Mucosa of descending colon (tissue), 3 donors: ENCODE measurements around the gene CAMK2B. TPM values are rescaled to one million over a fixed set of nuclear protein-coding genes. Genes with fewer than 3 reads are reported as not detected.

ENCODE experiments used
- ATAC-seq: fragments of 200-7000 bp; cut with Tn5 transposase; one replicate; pipeline ENCODE4 v1.9.1; 2020; ENCODE audit warnings: mild to moderate bottlenecking, moderate library complexity
- DNase-seq, 3 donors: peaks; one replicate each; pipeline ENCODE4 v3.0.0-alpha.2; 2020
- H3K36me3 ChIP-seq: fragments of 200-600 bp; one replicate; pipeline ENCODE4 v1.8.0; 2021; ENCODE audit warnings: low read depth, mild to moderate bottlenecking
- H3K4me1 ChIP-seq: fragments of 200-600 bp; one replicate; pipeline ENCODE4 v1.8.0; 2021; ENCODE audit warnings: low read depth, mild to moderate bottlenecking
- H3K4me3 ChIP-seq: fragments of 200-600 bp; one replicate; pipeline ENCODE4 v1.8.0; 2021; ENCODE audit warnings: mild to moderate bottlenecking
- H3K9me3 ChIP-seq: fragments of 200-600 bp; one replicate; pipeline ENCODE4 v1.8.0; 2021; ENCODE audit warnings: mild to moderate bottlenecking
- intact Hi-C, 2 donors: fragments of 100-400 bp; cut with DNase I in 1 of 2; cut with micrococcal nuclease in 1 of 2; formaldehyde crosslinking; loops; one replicate each; pipeline versions ENCODE4 v1.11.0 to v1.11.1; 2022; cut with DNase I, micrococcal nuclease
- total RNA-seq, 3 donors: library from RNA; stranded (reverse); fragmentation: NEBNext Ultra II Directional in 2 of 3; extraction: Animal tissue kit (Norgen Biotek cat#: 25700) in 2 of 3; gene quantifications; one replicate each; pipeline versions ENCODE4 v1.2.1 to v1.2.4, GENCODE V29; 2021 to 2023
- TF ChIP-seq, protein P1 (sequence below): fragments of 200-600 bp; IDR thresholded peaks from one replicate; pipeline ENCODE4 v1.8.0; 2022; ENCODE audit warnings: antibody characterized with exemption, mild to moderate bottlenecking
- donor health status: DM: no; HTN: no; CAD: no; lungs with moderate emphysema.
- donor health status: DM: no; HTN: no; CAD: no.
- donor health status: DM: no; HTN: yes; CAD: no.

Gene CAMK2B
- total RNA-seq, 3 donors from 2014 or later, result 0.35 to 2.2 (median 0.87) TPM

DNA sequence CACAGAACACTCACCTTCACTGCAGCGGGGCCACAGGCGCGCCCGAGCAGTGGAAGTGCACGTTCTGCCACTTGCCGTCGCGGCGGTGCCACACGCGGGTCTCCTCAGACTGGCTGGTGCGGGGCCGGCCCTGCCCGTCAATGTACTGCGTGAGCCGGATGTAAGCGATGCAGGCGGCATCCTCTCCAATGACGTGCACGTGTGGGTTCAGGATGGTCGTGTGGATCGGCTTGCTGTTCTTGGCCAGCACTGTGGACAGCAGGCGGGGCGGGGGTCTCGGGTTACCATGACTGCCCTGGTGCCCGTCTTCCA, 105.4 kb downstream of the CAMK2B start:
- no peaks in the 10 kb centered on the region for H3K9me3 ChIP-seq
- H3K4me1 ChIP-seq, result no peaks in the 10 kb centered on the region
- H3K4me3 ChIP-seq, result no peak overlapping the region
- intact Hi-C loops, result no loop called here
- ATAC-seq, result no peak
- TF ChIP-seq, protein P1, sequence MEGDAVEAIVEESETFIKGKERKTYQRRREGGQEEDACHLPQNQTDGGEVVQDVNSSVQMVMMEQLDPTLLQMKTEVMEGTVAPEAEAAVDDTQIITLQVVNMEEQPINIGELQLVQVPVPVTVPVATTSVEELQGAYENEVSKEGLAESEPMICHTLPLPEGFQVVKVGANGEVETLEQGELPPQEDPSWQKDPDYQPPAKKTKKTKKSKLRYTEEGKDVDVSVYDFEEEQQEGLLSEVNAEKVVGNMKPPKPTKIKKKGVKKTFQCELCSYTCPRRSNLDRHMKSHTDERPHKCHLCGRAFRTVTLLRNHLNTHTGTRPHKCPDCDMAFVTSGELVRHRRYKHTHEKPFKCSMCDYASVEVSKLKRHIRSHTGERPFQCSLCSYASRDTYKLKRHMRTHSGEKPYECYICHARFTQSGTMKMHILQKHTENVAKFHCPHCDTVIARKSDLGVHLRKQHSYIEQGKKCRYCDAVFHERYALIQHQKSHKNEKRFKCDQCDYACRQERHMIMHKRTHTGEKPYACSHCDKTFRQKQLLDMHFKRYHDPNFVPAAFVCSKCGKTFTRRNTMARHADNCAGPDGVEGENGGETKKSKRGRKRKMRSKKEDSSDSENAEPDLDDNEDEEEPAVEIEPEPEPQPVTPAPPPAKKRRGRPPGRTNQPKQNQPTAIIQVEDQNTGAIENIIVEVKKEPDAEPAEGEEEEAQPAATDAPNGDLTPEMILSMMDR, result no peak
- H3K36me3 ChIP-seq, result no peaks in the 10 kb centered on the region
- DNase-seq, result peak in 2 of 3 donors; percentile 1 to 38

DNA sequence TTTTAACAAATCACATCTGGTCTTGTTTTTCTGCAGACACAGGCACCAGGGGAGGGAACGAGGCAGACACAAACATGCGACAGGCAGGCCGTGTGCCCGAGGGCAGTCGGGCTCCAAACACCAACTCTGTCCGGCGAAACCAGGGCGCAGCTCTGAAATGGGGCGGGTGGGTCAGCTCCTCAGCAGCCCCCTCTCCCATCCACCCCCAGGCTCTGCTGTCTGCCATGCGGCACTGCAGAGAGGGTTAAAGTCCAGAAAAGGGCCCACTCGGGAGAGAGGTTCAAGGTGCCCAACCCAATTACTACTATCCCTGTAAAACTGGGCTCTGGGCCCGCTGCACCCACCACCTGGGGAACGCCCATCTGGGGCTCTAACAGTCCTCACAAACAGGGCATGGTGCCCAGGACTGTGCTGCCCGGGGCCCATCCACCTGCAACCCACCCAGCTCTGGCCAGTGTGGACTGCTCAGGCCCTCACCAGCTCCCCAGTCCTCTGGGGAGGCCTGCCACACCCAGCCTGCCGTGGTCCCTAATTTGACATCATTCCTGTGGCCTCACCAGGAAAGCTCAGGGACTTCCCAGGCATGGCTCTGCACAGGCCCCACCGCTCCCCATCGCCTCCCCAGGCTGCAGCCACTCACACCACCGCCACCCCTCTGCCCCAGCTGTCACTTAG, 105.9 kb downstream of the CAMK2B start:
- intact Hi-C loops, result no loop called here
- TF ChIP-seq, protein P1, result no peak
- no peak for ATAC-seq
- no peaks in the 10 kb centered on the region for H3K36me3 ChIP-seq
- peak in 2 of 3 donors; percentile 13 to 21 for DNase-seq
- H3K4me3 ChIP-seq, result no peak overlapping the region
- no peaks in the 10 kb centered on the region for H3K4me1 ChIP-seq
- no peaks in the 10 kb centered on the region for H3K9me3 ChIP-seq

DNA sequence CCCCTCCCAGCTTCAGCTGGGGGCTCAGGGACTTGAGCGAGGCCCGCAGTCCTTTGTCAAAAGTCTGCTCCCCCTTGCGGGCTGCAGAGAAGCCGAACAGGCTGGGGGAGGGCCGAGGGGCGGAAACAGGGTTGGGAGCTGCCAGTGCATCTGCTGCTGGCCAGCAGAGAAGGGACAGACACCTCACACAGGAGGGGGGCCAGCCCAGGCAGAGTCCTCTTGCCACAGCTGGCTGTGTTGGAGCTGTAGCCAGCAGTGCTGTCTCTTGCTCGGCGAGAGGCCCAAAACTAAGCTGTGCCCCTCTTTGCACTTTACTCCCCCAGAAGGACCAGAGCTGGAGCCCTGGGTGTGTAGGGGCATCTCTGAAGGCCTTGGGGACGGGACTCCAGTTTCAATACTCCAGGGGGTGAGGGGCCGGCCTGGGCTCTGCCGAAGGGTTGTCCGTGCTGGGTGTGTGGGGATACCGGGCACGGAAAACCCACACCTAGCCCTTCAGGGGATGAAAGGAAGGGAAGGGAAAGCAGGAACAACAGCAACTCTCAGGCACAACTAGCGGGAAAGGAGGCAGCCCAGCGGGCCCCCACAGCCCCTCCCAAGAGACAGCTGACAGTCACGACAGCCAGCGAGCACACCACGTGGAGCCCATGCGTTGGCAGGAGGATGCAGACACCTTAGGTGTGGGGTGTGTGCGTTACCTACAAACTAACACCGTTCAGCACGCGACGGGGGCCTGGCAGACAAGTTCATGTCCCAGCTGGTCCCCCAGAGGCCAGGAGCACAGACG, 106.8 kb downstream of the CAMK2B start:
- TF ChIP-seq, protein P1, result no peak
- Histone ChIP-seq H3K4me1 (no peaks in the 10 kb centered on the region), H3K9me3 (no peaks in the 10 kb centered on the region), H3K36me3 (no peaks in the 10 kb centered on the region), H3K4me3 (no peak overlapping the region)
- no peak for ATAC-seq
- DNase-seq, result peak in 2 of 3 donors; percentile 15 to 36
- intact Hi-C loops, result no loop called here

DNA sequence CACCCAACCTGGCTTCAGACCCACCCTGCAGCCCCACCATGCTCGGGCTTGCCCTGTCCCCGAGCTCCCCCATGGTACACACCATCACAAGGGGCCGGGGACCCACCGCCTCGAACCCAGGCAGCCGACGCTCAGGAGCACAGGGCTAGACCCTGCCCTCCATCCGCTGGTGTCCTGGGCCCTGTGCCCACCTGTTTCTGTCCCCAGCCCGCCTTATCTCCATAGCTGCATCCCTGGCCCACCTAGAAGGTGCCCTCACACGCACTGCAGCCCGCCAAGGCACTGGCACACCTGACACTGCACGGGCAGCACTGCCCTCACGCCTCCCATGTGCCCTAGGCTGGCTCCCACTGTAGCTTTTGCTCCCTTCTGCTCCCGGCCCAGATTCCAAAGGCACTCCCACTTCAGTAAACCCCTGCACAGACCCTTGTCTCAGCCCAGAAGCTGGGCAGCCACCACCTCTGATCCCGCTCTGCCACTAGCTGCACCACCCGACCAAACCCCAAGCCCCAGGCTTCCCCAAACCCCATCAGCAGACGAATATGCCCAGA, 107.5 kb downstream of the CAMK2B start:
- DNase-seq (peak in 1 of 3 donors; percentile 8), ATAC-seq (no peak)
- intact Hi-C loops, result no loop called here
- no peaks in the 10 kb centered on the region for H3K9me3 ChIP-seq
- no peaks in the 10 kb centered on the region for H3K36me3 ChIP-seq
- H3K4me1 ChIP-seq, result no peaks in the 10 kb centered on the region
- TF ChIP-seq, protein P1, result no peak
- H3K4me3 ChIP-seq, result no peak overlapping the region

DNA sequence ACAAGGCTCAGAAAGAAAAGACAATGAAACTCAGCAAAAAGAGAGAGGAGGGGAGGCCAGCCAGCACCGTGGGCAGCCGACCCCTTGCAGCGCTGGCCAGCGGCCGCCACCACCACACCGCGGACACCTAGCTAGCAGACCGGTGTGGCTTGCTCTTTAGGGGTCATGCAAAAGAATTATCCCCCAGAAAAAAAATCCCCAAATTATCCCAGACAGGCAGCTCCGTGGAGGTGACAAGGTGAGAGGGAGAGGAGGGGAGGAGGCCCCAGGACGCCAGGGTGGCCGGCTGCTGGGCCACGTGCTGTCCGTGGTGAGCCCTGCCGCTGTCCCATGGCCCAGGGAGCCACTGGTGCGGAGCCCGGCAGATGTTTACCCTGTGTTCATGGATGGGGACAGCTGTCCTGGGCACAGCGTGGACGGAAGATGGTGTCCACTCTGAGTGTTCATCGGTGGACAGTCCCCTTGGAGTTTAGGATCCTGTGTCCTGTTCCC, 108.1 kb downstream of the CAMK2B start:
- DNase-seq (peak in 2 of 3 donors; percentile 9 to 25), ATAC-seq (no peak)
- no peaks in the 10 kb centered on the region for H3K36me3 ChIP-seq
- no peaks in the 10 kb centered on the region for H3K9me3 ChIP-seq
- no peak overlapping the region for H3K4me3 ChIP-seq
- H3K4me1 ChIP-seq, result no peaks in the 10 kb centered on the region
- intact Hi-C loops, result no loop called here
- TF ChIP-seq, protein P1, result no peak
